Spleen (tissue), 7 donors: Measurements from ENCODE around the gene SEMA7A.

ENCODE experiments used
- CTCF ChIP-seq, 11 experiments: fragments of 200-600 bp in 7 of 11; fragments of 450-650 bp in 4 of 11; sonication (generic) in 4 of 11; IDR thresholded peaks in 8 of 11; conservative IDR thresholded peaks in 3 of 11; 1 replicate in 7 of 11; 2 replicates in 4 of 11; pipeline versions ENCODE4 v1.4.0 to v1.8.0; 2016 to 2021; ENCODE audit warnings: antibody characterized with exemption in 11 of 11, inconsistent platforms in 4 of 11, mild to moderate bottlenecking in 1 of 11
- POLR2A ChIP-seq, 3 donors: fragments of 450-650 bp; IDR thresholded peaks; one replicate each; pipeline ENCODE4 v1.5.1; 2017; ENCODE audit warnings: antibody characterized with exemption in 3 of 3, mild to moderate bottlenecking in 1 of 3
- donor health status: DM: no; HTN: no; CAD: no; lungs with moderate emphysema.
- donor health status: DM: no; HTN: no; CAD: no.
- donor health status: DM: no; HTN: no; CAD: no.

GRCh38 chr15:74400313-74400860, 33.4 kb downstream of the SEMA7A start:
- TF ChIP-seq CTCF (IDR thresholded peaks at IDR 0.05 in 8 of 11, conservative IDR thresholded peaks at IDR 0.05 in 3 of 11), result no peak
- no peak for TF ChIP-seq POLR2A (IDR thresholded peaks at IDR 0.05)
